Measurements from ENCODE around the gene KCNMA1. TPM values are rescaled to one million over a fixed set of nuclear protein-coding genes. Genes with fewer than 3 reads are reported as not detected.

The KCNMA1 gene
- total and polyA plus RNA-seq, 10 of the 15 experiments (the other 5 are each of a cell fraction or from before 2014, with no cell fraction given) = 8.5 to 77.0 (median 21.3) TPM

- TF ChIP-seq, protein P1, sequence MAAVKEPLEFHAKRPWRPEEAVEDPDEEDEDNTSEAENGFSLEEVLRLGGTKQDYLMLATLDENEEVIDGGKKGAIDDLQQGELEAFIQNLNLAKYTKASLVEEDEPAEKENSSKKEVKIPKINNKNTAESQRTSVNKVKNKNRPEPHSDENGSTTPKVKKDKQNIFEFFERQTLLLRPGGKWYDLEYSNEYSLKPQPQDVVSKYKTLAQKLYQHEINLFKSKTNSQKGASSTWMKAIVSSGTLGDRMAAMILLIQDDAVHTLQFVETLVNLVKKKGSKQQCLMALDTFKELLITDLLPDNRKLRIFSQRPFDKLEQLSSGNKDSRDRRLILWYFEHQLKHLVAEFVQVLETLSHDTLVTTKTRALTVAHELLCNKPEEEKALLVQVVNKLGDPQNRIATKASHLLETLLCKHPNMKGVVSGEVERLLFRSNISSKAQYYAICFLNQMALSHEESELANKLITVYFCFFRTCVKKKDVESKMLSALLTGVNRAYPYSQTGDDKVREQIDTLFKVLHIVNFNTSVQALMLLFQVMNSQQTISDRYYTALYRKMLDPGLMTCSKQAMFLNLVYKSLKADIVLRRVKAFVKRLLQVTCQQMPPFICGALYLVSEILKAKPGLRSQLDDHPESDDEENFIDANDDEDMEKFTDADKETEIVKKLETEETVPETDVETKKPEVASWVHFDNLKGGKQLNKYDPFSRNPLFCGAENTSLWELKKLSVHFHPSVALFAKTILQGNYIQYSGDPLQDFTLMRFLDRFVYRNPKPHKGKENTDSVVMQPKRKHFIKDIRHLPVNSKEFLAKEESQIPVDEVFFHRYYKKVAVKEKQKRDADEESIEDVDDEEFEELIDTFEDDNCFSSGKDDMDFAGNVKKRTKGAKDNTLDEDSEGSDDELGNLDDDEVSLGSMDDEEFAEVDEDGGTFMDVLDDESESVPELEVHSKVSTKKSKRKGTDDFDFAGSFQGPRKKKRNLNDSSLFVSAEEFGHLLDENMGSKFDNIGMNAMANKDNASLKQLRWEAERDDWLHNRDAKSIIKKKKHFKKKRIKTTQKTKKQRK (IDR thresholded peaks at IDR 0.05; ENCODE audit: low read depth, low read length) = no peak
- no peak for TF ChIP-seq FOXK2 (IDR thresholded peaks at IDR 0.05)
- TF ChIP-seq SMARCA5 (IDR thresholded peaks at IDR 0.05) = no peak
- TF ChIP-seq YBX1 (IDR thresholded peaks at IDR 0.05) = no peak
- TF ChIP-seq PAX5 (IDR thresholded peaks at IDR 0.05; ENCODE audit: borderline replicate concordance, low read depth, low read length) = no peak
- no peak for TF ChIP-seq SMAD1 (IDR thresholded peaks at IDR 0.05; ENCODE audit: low read depth, partially characterized antibody)
Measured at GRCh38 chr10:77308084-77308732, 329.4 kb downstream of the KCNMA1 start (continued).

- H2AFZ ChIP-seq (ENCODE audit: control insufficient read depth, low read depth, low read length) = no peak overlapping the region
- BruUV-seq (replicated peaks) = no TSS peak
- no peaks in the 10 kb centered on the region for H3K36me3 ChIP-seq (ENCODE audit: control insufficient read depth in 2 of 2, insufficient read depth in 2 of 2, low read length in 1 of 2)
- no peak overlapping the region for H3K4me3 ChIP-seq
- H3K79me2 ChIP-seq (ENCODE audit: control insufficient read depth, insufficient read depth, low read length) = no peaks in the 10 kb centered on the region
- SMC1A ChIA-PET (ENCODE audit: uncharacterized antibody, unreplicated experiment) = interaction anchor here (0.7 to 2.5 kb wide), 4 partner anchors 9 to 84 kb away, joined by 3 to 14 read pairs (median 4); no protein-coding TSS in a partner anchor
- no peaks in the 10 kb centered on the region for H3K27me3 ChIP-seq (replicated peaks in 1 of 2; ENCODE audit: control insufficient read depth in 2 of 2, insufficient read depth in 2 of 2, low read length in 1 of 2)
- CTCF ChIA-PET = interaction anchor here (0.8 kb wide), 1 partner anchor 133 kb away, joined by 3 read pairs; no protein-coding TSS in a partner anchor
- RAD21 ChIA-PET (ENCODE audit: unreplicated experiment) = interaction anchor here (0.6 kb wide), 1 partner anchor 18 kb away, joined by 5 read pairs; no protein-coding TSS in a partner anchor
- H3K4me1 ChIP-seq (ENCODE audit: control insufficient read depth, insufficient read depth, low read length) = no peaks in the 10 kb centered on the region
- WGBS (ENCODE audit: insufficient coverage, insufficient replicate concordance, low lambda C conversion rate, missing lambda C conversion rate) = 45% methylated on average over 4 of the region's 4 CpGs
- no peak overlapping the region for H3K27ac ChIP-seq (ENCODE audit: control insufficient read depth, insufficient read depth)
- no peaks in the 10 kb centered on the region; the same call in 2 of the 3 replicates for H3K9me3 ChIP-seq (replicated peaks; ENCODE audit: control insufficient read depth, insufficient read depth, low read length)
- FAIRE-seq (no peak), ATAC-seq (no peak), DNase-seq (ENCODE audit: low read depth, low spot score) (no peak)
- intact Hi-C loops (cut with micrococcal nuclease; ENCODE audit: unreplicated experiment) = no loop called here
- POLR2A ChIA-PET = interaction anchor here (0.6 kb wide), 1 partner anchor 30 kb away, joined by 3 read pairs; no protein-coding TSS in a partner anchor
- no peak overlapping the region for H3K4me2 ChIP-seq (ENCODE audit: control insufficient read depth, insufficient read depth)
- H4K20me1 ChIP-seq (ENCODE audit: control insufficient read depth, insufficient read depth) = no peaks in the 10 kb centered on the region
- in situ Hi-C loops (cut with MboI) = no loop called here
- no peak overlapping the region for H3K9ac ChIP-seq (ENCODE audit: control insufficient read depth, insufficient read depth, low read length)
- TF ChIP-seq, protein P2, sequence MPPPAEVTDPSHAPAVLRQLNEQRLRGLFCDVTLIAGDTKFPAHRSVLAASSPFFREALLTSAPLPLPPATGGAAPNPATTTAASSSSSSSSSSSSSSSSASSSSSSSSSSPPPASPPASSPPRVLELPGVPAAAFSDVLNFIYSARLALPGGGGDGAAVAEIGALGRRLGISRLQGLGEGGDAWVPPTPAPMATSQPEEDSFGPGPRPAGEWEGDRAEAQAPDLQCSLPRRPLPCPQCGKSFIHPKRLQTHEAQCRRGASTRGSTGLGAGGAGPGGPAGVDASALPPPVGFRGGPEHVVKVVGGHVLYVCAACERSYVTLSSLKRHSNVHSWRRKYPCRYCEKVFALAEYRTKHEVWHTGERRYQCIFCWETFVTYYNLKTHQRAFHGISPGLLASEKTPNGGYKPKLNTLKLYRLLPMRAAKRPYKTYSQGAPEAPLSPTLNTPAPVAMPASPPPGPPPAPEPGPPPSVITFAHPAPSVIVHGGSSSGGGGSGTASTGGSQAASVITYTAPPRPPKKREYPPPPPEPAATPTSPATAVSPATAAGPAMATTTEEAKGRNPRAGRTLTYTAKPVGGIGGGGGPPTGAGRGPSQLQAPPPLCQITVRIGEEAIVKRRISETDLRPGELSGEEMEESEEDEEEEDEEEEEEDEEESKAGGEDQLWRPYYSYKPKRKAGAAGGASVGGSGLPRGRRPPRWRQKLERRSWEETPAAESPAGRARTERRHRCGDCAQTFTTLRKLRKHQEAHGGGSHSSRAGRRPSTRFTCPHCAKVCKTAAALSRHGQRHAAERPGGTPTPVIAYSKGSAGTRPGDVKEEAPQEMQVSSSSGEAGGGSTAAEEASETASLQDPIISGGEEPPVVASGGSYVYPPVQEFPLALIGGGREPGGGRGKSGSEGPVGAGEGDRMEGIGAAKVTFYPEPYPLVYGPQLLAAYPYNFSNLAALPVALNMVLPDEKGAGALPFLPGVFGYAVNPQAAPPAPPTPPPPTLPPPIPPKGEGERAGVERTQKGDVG (CRISPR knock-in tag; IDR thresholded peaks at IDR 0.05) = no peak
- TF ChIP-seq, protein P3, sequence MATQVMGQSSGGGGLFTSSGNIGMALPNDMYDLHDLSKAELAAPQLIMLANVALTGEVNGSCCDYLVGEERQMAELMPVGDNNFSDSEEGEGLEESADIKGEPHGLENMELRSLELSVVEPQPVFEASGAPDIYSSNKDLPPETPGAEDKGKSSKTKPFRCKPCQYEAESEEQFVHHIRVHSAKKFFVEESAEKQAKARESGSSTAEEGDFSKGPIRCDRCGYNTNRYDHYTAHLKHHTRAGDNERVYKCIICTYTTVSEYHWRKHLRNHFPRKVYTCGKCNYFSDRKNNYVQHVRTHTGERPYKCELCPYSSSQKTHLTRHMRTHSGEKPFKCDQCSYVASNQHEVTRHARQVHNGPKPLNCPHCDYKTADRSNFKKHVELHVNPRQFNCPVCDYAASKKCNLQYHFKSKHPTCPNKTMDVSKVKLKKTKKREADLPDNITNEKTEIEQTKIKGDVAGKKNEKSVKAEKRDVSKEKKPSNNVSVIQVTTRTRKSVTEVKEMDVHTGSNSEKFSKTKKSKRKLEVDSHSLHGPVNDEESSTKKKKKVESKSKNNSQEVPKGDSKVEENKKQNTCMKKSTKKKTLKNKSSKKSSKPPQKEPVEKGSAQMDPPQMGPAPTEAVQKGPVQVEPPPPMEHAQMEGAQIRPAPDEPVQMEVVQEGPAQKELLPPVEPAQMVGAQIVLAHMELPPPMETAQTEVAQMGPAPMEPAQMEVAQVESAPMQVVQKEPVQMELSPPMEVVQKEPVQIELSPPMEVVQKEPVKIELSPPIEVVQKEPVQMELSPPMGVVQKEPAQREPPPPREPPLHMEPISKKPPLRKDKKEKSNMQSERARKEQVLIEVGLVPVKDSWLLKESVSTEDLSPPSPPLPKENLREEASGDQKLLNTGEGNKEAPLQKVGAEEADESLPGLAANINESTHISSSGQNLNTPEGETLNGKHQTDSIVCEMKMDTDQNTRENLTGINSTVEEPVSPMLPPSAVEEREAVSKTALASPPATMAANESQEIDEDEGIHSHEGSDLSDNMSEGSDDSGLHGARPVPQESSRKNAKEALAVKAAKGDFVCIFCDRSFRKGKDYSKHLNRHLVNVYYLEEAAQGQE (IDR thresholded peaks at IDR 0.05; ENCODE audit: low read depth, low read length) = no peak
- TF ChIP-seq MEF2A (IDR thresholded peaks at IDR 0.05; ENCODE audit: insufficient read depth, low read depth, low read length) (no peak), SMAD1 (IDR thresholded peaks at IDR 0.05; ENCODE audit: low read depth, partially characterized antibody) (no peak), BHLHE40 (IDR thresholded peaks at IDR 0.05; ENCODE audit: borderline replicate concordance in 1 of 2, low read depth in 2 of 2, low read length in 1 of 2) (no peak), NBN (IDR thresholded peaks at IDR 0.05) (no peak), BRCA1 (IDR thresholded peaks at IDR 0.05; ENCODE audit: low read depth, low read length) (no peak)
Measured at GRCh38 chr10:77306666-77307065, 330.9 kb downstream of the KCNMA1 start.
